Karpas-422 (cell line): ENCODE results near the gene HMX1. TPM values are rescaled to one million over a fixed set of nuclear protein-coding genes. Genes with fewer than 3 reads are reported as not detected.

Source experiments
- DNase-seq: peaks from one replicate; pipeline ENCODE4 v3.0.0-alpha.2; 2015
- H2AFZ ChIP-seq: fragments of 200-600 bp; sonication (generic); 2 replicates; pipeline ENCODE4 v1.6.1; 2014; ENCODE audit warnings: antibody characterized with exemption, low read length, mixed read lengths
- H3K27ac ChIP-seq: fragments of 200-600 bp; sonication (generic); 2 replicates; pipeline ENCODE4 v1.5.1; 2014; ENCODE audit warnings: mild to moderate bottlenecking, low read length, moderate library complexity
- H3K27me3 ChIP-seq: fragments of 200-600 bp; sonication (generic); 2 replicates; pipeline ENCODE4 v1.6.1; 2014; ENCODE audit warnings: low read length, mixed read lengths
- H3K36me3 ChIP-seq: fragments of 200-600 bp; sonication (generic); 2 replicates; pipeline ENCODE4 v1.6.1; 2014; ENCODE audit warnings: low read length, mixed read lengths; ENCODE audit not compliant: insufficient read depth
- H3K4me1 ChIP-seq: fragments of 200-600 bp; sonication (generic); 2 replicates; pipeline ENCODE4 v1.6.1; 2014; ENCODE audit warnings: mild to moderate bottlenecking, low read length, mixed read lengths
- H3K4me2 ChIP-seq: fragments of 200-600 bp; sonication (generic); 2 replicates; pipeline ENCODE4 v1.6.1; 2014; ENCODE audit warnings: low read length, low read depth, mild to moderate bottlenecking; ENCODE audit not compliant: poor library complexity, severe bottlenecking
- H3K4me3 ChIP-seq: fragments of 200-600 bp; sonication (generic); 2 replicates; pipeline ENCODE4 v1.5.1; 2014; ENCODE audit warnings: mild to moderate bottlenecking, antibody characterized with exemption, low read length, mixed read lengths
- H3K79me2 ChIP-seq: fragments of 200-600 bp; sonication (generic); 2 replicates; pipeline ENCODE4 v1.6.1; 2014; ENCODE audit warnings: mild to moderate bottlenecking, low read length, mixed read lengths
- H3K9ac ChIP-seq: fragments of 200-600 bp; sonication (generic); 2 replicates; pipeline ENCODE4 v1.6.0; 2014; ENCODE audit warnings: low read length
- H3K9me2 ChIP-seq: fragments of 200-600 bp; sonication (generic), shearing (Covaris generic); replicated peaks from 2 replicates; pipeline ENCODE4 v1.6.0; 2014; ENCODE audit warnings: mild to moderate bottlenecking, low read length, moderate library complexity; ENCODE audit not compliant: insufficient read depth
- H3K9me3 ChIP-seq: fragments of 300-700, 200-600 bp; sonication (generic); 2 replicates; pipeline ENCODE4 v1.6.1; 2014; ENCODE audit warnings: low read length, mixed read lengths
- H4K20me1 ChIP-seq: fragments of 200-600 bp; sonication (generic); 2 replicates; pipeline ENCODE4 v1.6.1; 2014; ENCODE audit warnings: mild to moderate bottlenecking, antibody characterized with exemption, low read length, low read depth; ENCODE audit not compliant: insufficient read depth
- total RNA-seq: library from RNA; depleted of rRNA; stranded (reverse); fragments of >200 nt; shearing (Covaris generic); gene quantifications from 2 replicates; pipeline ENCODE4 v1.2.3, GENCODE V29; 2014; ENCODE audit warnings: low replicate concordance; rRNA removed

HMX1 gene
- not detected in 2 replicates for total RNA-seq

DNA sequence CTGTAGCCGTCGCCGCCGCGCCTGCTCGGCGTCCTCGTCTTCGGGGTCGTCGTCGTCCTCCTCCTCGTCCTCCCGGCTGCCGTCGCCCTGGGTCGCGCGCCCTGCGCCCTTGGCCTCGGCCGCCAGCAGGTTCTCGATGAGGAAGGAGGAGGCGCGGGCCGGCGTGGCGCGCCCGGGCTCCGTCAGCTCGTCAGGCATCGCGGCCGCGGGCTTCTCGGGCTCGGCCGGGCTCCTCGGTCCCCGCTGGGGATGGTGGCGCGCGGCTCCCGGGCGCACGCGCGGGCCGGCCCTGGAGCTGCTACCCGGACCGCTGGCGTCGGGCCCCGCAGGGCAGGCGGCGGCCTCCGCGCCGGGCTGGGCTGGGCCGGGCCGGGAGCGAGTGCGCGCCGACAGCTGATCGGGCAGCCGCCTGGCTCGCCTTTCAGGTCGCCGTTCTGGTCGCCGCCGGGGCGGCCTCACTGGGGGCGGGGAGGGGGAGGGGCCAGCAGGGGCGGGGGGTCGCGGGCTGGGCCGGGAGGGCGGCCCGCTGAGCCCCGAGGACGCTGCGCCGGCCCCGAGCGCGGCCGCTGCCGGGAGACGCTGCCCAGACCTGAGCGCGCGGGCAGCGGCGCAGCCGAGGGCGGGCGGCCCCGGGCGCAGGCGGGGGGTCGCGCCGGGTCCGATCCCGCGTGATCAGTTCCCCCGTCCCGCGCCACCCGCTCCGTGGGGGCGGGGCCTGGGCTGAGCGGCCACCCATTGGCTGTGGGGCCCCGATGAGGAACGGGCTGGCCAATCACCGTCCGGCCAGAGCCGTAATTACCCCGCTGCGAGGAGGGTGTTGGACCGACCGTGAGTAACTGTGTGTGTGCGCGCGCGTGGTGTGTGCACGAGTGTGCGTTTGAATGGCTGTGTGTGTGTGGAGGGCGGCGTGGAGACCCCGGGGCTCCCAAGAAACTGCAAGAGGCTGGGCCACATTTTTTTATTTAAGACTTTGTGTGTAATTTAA, at the start of gene HMX1:
Gene HMX1, minus strand, starts transcription at position 423 of the 985 bp plus-strand sequence. Its CDS starts 225 bp downstream, at position 198.
- no peak within 1 kb of the TSS for H3K4me3 ChIP-seq
- H3K9ac ChIP-seq = no peak within 1 kb of the TSS
- H4K20me1 ChIP-seq = no peaks in the 10 kb centered on the region
- H2AFZ ChIP-seq = no peak within 1 kb of the TSS
- no peak for DNase-seq
- H3K4me1 ChIP-seq = no peaks in the 10 kb centered on the region
- H3K27ac ChIP-seq = no peak within 1 kb of the TSS
- H3K79me2 ChIP-seq = no peaks in the 10 kb centered on the region
- H3K9me2 ChIP-seq = no peaks in the 10 kb centered on the region
- H3K36me3 ChIP-seq = no peaks in the 10 kb centered on the region
- H3K27me3 ChIP-seq = no peaks in the 10 kb centered on the region
- H3K4me2 ChIP-seq = no peak within 1 kb of the TSS
- no peaks in the 10 kb centered on the region for H3K9me3 ChIP-seq

DNA sequence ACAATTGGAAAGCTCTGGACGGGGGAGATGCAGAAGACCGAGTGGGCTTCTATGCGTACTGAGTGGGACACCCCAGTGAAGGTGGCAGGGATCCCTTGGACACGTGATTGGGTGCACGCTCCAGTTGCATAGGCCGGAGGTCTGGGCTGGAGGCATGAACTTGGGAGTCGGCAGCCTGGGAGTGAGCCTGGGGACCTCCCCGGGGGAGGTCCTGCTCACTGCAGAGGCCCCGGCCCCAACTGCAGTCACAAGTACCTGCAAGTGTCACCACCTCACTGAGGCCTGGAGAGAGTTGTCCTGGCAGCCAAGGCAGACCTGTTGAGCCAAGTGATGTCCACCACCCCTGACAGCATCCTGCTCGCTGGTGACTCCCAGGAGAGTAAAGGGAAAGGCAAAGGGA, 49.3 kb upstream of the HMX1 start:
- no peak overlapping the region for H3K9ac ChIP-seq
- peaks cover 3% of the 10 kb centered on the region; the same call in 1 of the 2 replicates for H3K9me3 ChIP-seq
- no peaks in the 10 kb centered on the region for H3K36me3 ChIP-seq
- no peak overlapping the region for H3K4me3 ChIP-seq
- H3K4me1 ChIP-seq = no peaks in the 10 kb centered on the region
- no peak for DNase-seq
- H3K4me2 ChIP-seq = no peak overlapping the region
- no peak overlapping the region for H2AFZ ChIP-seq
- no peaks in the 10 kb centered on the region for H3K79me2 ChIP-seq
- no peaks in the 10 kb centered on the region for H4K20me1 ChIP-seq
- H3K27me3 ChIP-seq = no peaks in the 10 kb centered on the region; the same call in 1 of the 2 replicates
- no peak overlapping the region for H3K27ac ChIP-seq
- H3K9me2 ChIP-seq = no peaks in the 10 kb centered on the region

DNA sequence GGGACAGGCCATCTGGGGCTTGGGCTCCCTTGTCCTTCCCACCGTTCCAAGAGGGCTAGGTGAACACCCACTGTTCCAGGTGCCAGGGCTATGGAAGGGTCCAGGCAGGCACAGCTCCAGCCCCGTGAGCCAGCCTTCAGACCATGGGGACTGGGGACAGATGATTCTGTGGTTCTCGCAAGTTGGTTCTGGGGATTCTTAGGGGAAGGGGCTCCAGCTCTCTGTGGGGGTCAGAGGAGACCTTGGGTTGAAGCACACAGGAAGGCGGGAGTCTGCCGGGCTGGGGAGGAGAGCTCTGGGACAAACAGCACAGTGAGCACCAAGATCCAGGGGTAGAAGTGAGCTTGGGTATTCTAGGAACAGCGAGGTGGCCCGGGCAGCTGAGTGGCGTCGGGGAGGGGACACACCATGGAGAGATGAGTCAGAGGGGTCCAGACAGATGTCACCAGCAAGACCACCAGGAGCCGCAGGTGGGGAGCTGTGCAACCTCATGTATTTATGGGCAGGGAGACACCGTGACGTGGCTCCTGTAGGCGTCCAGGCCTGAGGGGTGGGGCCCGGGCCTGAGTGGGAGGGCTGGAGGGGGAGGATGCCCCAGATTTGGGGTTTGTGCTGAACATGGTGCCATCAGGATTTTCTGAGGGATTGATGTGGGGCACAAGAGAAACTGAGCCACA, 48.8 kb upstream of the HMX1 start:
- no peak overlapping the region for H3K4me3 ChIP-seq
- peaks cover 3% of the 10 kb centered on the region; the same call in 1 of the 2 replicates for H3K9me3 ChIP-seq
- H3K27ac ChIP-seq = no peak overlapping the region
- no peaks in the 10 kb centered on the region; the same call in 1 of the 2 replicates for H3K27me3 ChIP-seq
- H2AFZ ChIP-seq = no peak overlapping the region
- H3K4me1 ChIP-seq = no peaks in the 10 kb centered on the region
- DNase-seq = no peak
- H3K4me2 ChIP-seq = no peak overlapping the region
- H3K9ac ChIP-seq = no peak overlapping the region
- no peaks in the 10 kb centered on the region for H4K20me1 ChIP-seq
- H3K9me2 ChIP-seq = no peaks in the 10 kb centered on the region
- no peaks in the 10 kb centered on the region for H3K79me2 ChIP-seq
- no peaks in the 10 kb centered on the region for H3K36me3 ChIP-seq

DNA sequence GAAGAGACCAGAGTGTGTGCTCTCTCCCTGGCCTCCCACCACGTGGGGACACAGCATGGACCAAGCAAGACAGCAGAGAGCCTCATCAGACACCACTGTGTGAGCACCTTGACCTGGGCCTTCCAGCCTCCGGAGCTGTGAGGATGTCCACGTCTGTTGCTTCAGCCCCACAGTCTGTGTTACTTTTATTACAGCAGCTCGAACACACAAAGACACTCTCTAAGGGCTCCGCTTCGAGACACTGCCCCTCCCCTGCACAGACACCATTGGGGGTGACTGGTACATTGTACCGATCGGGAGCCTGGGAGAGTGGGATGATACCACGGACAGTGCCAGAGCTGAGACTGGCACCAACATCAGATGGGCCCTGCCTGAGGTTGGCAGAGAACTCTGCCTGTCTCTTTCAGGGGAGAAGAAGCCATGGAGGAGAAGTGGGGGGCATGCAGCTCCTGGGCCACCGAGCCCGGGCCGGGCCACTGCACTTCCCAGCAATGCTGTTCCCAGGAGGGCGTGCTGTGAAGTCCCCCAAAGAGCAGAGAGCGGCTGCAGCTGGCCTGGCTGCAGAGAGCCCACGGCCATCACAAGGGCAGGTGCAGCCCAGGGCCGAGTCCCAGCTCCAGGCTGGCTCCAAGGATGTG, 48.1 kb upstream of the HMX1 start:
- Histone ChIP-seq H4K20me1 (no peaks in the 10 kb centered on the region), H3K4me3 (no peak overlapping the region), H3K9me2 (no peaks in the 10 kb centered on the region), H3K79me2 (no peaks in the 10 kb centered on the region), H3K27me3 (no peaks in the 10 kb centered on the region; the same call in 1 of the 2 replicates), H3K36me3 (no peaks in the 10 kb centered on the region), H3K9me3 (peaks cover 3% of the 10 kb centered on the region; the same call in 1 of the 2 replicates), H3K4me1 (no peaks in the 10 kb centered on the region), H3K4me2 (no peak overlapping the region), H3K27ac (no peak overlapping the region), H2AFZ (no peak overlapping the region), H3K9ac (no peak overlapping the region)
- DNase-seq = no peak

DNA sequence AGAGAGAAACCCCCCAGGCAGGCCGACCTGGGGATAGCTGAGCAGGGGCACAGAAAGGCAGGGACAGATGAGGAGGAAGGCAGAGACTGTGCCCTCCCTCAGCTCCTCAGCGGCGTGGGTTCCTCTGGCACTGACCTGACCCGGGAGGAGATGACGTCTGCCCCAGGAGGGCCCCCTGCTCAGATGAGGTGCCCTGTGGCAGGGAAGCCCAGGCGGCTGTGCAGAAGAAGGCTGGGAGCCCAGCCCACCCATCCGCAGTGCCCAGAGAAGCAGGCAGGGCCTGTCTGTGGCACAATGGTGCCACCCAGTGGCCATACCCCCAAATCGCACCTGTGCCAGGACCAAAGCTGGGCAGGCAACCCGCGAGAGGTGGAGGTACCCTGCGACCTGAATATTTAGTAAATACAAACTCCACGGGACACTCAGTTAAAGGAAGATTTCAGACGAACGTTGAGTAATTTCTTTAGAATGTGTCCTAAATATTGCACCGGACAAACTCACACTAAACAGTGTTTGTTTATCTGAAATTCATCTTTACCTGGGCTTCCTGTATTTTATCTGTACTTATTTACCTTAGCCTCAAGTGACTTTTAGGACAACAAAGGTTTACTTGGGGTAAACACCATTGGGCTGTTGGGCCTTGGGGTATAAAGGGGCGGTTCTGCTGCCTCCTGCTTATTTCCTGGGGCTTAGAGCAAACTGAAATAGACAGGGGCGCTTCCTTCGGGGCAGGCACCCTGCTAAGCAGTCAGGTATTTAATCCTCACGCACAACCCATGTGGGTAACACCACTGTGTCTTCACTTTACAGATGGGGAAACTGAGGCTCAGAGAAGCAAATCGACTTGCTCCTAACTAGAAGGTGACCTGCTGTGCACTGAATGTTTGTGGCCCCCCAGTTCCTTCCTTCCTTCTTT, 46.5 kb upstream of the HMX1 start:
- Histone ChIP-seq H3K4me1 (no peaks in the 10 kb centered on the region), H3K27ac (no peak overlapping the region), H3K9ac (no peak overlapping the region), H3K27me3 (no peaks in the 10 kb centered on the region; the same call in 1 of the 2 replicates), H3K4me3 (no peak overlapping the region), H3K9me3 (no peaks in the 10 kb centered on the region), H3K9me2 (no peaks in the 10 kb centered on the region), H3K36me3 (no peaks in the 10 kb centered on the region), H4K20me1 (no peaks in the 10 kb centered on the region), H3K79me2 (no peaks in the 10 kb centered on the region), H2AFZ (no peak overlapping the region), H3K4me2 (no peak overlapping the region)
- DNase-seq = peak; percentile 85

DNA sequence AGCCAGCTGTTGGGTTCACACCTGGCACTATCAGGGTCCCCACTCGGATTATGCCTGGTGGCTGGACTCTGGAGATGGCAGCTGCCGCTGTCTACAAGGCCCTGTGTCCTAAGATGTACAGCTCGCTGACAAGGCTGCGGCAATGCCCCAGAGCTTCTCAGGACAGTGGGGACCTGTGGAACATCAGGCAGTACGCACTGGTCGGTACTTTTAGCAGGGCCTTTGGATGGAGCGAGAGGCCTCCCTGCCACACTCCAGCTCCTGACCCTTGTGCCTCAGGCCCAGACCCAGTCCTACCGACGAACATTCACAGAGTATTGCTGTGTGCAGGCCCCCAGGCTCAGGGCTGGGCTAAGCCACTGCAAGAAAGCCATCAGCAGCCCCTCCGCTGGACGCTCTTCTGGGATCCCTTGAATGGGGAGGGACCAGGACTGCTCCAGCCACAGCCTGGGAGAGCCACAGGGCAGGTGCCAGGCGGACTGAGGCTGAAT, 45.7 kb upstream of the HMX1 start:
- H4K20me1 ChIP-seq = no peaks in the 10 kb centered on the region
- H2AFZ ChIP-seq = no peak overlapping the region
- H3K9me3 ChIP-seq = no peaks in the 10 kb centered on the region
- no peak for DNase-seq
- H3K9ac ChIP-seq = no peak overlapping the region
- H3K27ac ChIP-seq = no peak overlapping the region
- no peaks in the 10 kb centered on the region for H3K36me3 ChIP-seq
- no peak overlapping the region for H3K4me3 ChIP-seq
- no peaks in the 10 kb centered on the region for H3K79me2 ChIP-seq
- no peaks in the 10 kb centered on the region for H3K9me2 ChIP-seq
- no peak overlapping the region for H3K4me2 ChIP-seq
- H3K4me1 ChIP-seq = no peaks in the 10 kb centered on the region
- H3K27me3 ChIP-seq = no peaks in the 10 kb centered on the region; the same call in 1 of the 2 replicates

DNA sequence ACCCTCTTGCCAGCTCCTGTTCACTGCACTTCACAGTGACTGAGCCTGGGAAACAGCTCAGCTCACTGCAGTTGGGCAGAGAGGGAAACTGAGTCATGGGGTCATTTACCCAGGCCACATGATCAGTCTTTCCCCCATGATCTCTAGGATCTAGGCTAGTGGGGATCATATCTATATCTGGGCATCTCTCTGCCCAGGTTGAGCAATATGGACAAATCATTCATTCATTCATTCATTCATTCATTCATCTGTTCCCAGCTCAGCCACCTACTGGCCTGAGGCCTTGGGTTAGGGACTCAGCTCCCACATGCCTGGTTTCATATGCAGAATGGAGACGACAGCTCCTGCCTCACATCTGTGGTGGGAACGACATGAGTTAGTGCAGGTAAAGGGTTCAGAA, 45.3 kb upstream of the HMX1 start:
- H3K36me3 ChIP-seq = no peaks in the 10 kb centered on the region
- no peak for DNase-seq
- no peaks in the 10 kb centered on the region for H3K79me2 ChIP-seq

More for the DNA sequence above, 45.3 kb upstream of the HMX1 start:
- no peaks in the 10 kb centered on the region for H3K9me3 ChIP-seq
- no peak overlapping the region for H3K27ac ChIP-seq
- no peaks in the 10 kb centered on the region for H4K20me1 ChIP-seq
- no peaks in the 10 kb centered on the region for H3K9me2 ChIP-seq
- no peak overlapping the region for H3K4me3 ChIP-seq
- no peak overlapping the region for H3K4me2 ChIP-seq
- no peak overlapping the region for H2AFZ ChIP-seq
- no peaks in the 10 kb centered on the region for H3K4me1 ChIP-seq
- H3K9ac ChIP-seq = no peak overlapping the region
- no peaks in the 10 kb centered on the region; the same call in 1 of the 2 replicates for H3K27me3 ChIP-seq
